Measurements from ENCODE around the gene ACBD6. TPM values are rescaled to one million over a fixed set of nuclear protein-coding genes. Genes with fewer than 3 reads are reported as not detected.
A peak's percentile ranks its signal among the peaks of the same experiment; 100 is the strongest.

Gene ACBD6
- total and polyA plus RNA-seq, 2 of the 4 experiments (the other 2 are of a cell fraction) = 52.5 to 59.1 TPM

DNA sequence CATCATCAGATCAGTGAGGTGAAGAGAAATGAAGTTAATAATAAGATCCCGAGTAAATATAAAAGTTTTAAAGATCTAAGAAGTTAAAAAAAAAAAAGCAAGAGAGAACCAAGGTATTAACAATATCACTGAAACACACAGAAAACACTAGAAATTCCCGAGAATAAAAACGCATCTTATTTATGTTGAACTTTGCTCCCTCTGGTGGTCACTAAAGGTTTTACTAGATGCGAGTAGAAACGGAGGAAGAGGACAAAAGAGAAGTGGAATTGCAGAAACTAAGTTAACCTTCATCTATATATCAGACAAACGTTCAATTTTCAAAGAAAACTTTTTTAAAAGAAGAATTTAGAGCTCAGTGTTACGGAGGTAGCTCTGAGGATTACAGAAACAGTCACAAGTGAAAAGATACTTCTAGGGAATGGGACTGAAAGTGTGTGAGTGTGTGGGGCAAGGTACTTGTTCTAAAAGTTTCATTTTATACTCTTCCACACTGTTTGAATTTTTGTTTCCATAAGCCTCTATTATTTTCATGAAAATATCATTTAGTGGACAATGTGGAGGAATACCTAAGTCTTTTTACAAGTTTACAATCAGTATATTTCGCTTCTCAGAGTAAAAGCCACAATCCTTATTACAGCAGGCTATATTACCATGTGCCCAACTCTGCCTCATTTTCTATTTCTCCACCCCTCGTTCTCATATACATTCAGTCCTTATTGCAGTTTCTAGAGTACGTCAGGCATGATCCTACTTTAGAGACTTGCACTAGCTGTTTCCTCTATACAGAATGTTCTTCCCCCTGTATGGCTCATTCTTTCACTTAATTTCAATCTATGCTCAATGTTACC is 19.7 kb downstream of the ACBD6 start:
- peaks cover 5% of the 10 kb centered on the region; the same call in 1 of the 2 replicates for H4K20me1 ChIP-seq (ENCODE audit: insufficient read depth, low read length)
- intact Hi-C loops (cut with micrococcal nuclease) = loop anchor here (1.0 to 5.0 kb wide), 2 partner anchors 230 to 280 kb away; no protein-coding TSS in a partner anchor
- ATAC-seq (ENCODE audit: low read depth) (peak; percentile 71), DNase-seq (peak; percentile 67)
- ChIA-PET POLR2A (ENCODE audit: unreplicated experiment) (no interaction called here), CTCF (interaction anchor here (1.0 to 2.0 kb wide), 6 partner anchors 10 to 380 kb away, joined by 3 to 9 read pairs (median 4); no protein-coding TSS in a partner anchor)
- H3K4ac ChIP-seq (ENCODE audit: low read depth, low read length) = no peak overlapping the region
- peaks cover 21% of the 10 kb centered on the region for H3K36me3 ChIP-seq (ENCODE audit: control insufficient read depth, insufficient read depth, low read length)
- in situ Hi-C loops (cut with MboI; ENCODE audit: low sequenced_read_pairs) = no loop called here
- no peak overlapping the region for H2BK120ac ChIP-seq (ENCODE audit: low read depth, low read length)
- no peak overlapping the region for H2AK9ac ChIP-seq (replicated peaks; ENCODE audit: low read depth, low read length, poor library complexity)
- no TSS peak for BruUV-seq (replicated peaks)
- H3K14ac ChIP-seq (replicated peaks; ENCODE audit: low read depth, low read length) = no peak overlapping the region
- H4K5ac ChIP-seq (ENCODE audit: low read depth, low read length) = no peak overlapping the region
- no peak overlapping the region for H4K91ac ChIP-seq (ENCODE audit: insufficient read depth, low read depth, low read length)
- H3K27me3 ChIP-seq (ENCODE audit: control insufficient read depth, insufficient read depth, low read length) = no peaks in the 10 kb centered on the region
- no peak overlapping the region for H2BK5ac ChIP-seq (ENCODE audit: low read depth, low read length, poor library complexity, severe bottlenecking)
- WGBS, 2 experiments (ENCODE audit: extremely low coverage in 2 of 2, insufficient read length in 1 of 2) = 67% methylated on average over 3 of the region's 10 CpGs; no CpG with 5 or more reads in 1 of the 2 experiments
- no peak overlapping the region for H2AK5ac ChIP-seq (ENCODE audit: low read depth, low read length)
- H4K8ac ChIP-seq (ENCODE audit: low read depth in 2 of 2, low read length in 2 of 2) = no peak overlapping the region
- dilution Hi-C loops (cut with HindIII; ENCODE audit: low sequenced_read_pairs, unreplicated experiment) = no loop called here
- no peaks in the 10 kb centered on the region for H3K9me3 ChIP-seq (ENCODE audit: control insufficient read depth, insufficient read depth, low read length)
- H3K9me1 ChIP-seq (ENCODE audit: insufficient read depth, low read length) = peaks cover 3% of the 10 kb centered on the region; the same call in 1 of the 2 replicates
- H3K79me1 ChIP-seq (ENCODE audit: low read depth in 1 of 2, low read length in 2 of 2) = peaks cover 14 to 39% of the 10 kb centered on the region in 2 experiments; a peak in 3 of 4 replicates
- no peak overlapping the region for H2BK15ac ChIP-seq (ENCODE audit: low read depth, low read length)
- H2AFZ ChIP-seq (replicated peaks; ENCODE audit: low read length, poor library complexity) = no peak overlapping the region
- H3K9ac ChIP-seq (ENCODE audit: low read depth, low read length) = no peak overlapping the region
- no peak overlapping the region for H2BK20ac ChIP-seq (ENCODE audit: low read depth, low read length)
- peak; percentile 66 for TF ChIP-seq CTCF (conservative IDR thresholded peaks at IDR 0.05; ENCODE audit: low read depth, low read length)
- TF ChIP-seq RAD21 (IDR thresholded peaks at IDR 0.05; ENCODE audit: low read length) = peak; percentile 34; the same call in 1 of the 2 replicates
- peak; percentile 40 for TF ChIP-seq SMC3 (IDR thresholded peaks at IDR 0.05; ENCODE audit: low read depth, low read length)
- no peak for TF ChIP-seq MAZ (IDR thresholded peaks at IDR 0.05; ENCODE audit: borderline replicate concordance, low read depth, low read length)
- H3K23ac ChIP-seq (ENCODE audit: low read depth, low read length) = no peak overlapping the region
- H3K18ac ChIP-seq (ENCODE audit: low read depth, low read length) = no peak overlapping the region
- no peaks in the 10 kb centered on the region for H3K4me1 ChIP-seq (ENCODE audit: control insufficient read depth, insufficient read depth, low read length)
- H3K56ac ChIP-seq (ENCODE audit: extremely low read depth, insufficient read depth, low read length) = no peak overlapping the region
- H3K4me2 ChIP-seq (ENCODE audit: low read depth, low read length) = peak overlapping the region; percentile 59; the same call in 1 of the 2 replicates
- H3K27ac ChIP-seq (ENCODE audit: insufficient read depth, low read length) = no peak overlapping the region
- H3K4me3 ChIP-seq (ENCODE audit: insufficient read depth, low read depth, low read length) = no peak overlapping the region
